Transverse colon (tissue), 4 donors: ENCODE measurements around the gene DLST.

Source experiments
- CTCF ChIP-seq, 5 experiments: fragments of 200-600 bp in 3 of 5; fragments of 450-650 bp in 2 of 5; sonication (generic) in 3 of 5; IDR thresholded peaks; 1 replicate in 2 of 5; 2 replicates in 3 of 5; pipeline ENCODE4 v1.5.1; 2016 to 2017; ENCODE audit warnings: antibody characterized with exemption in 5 of 5, inconsistent platforms in 3 of 5, mild to moderate bottlenecking in 2 of 5, moderate library complexity in 1 of 5
- EP300 ChIP-seq: sonication (generic); formaldehyde crosslinking; IDR thresholded peaks from one replicate; pipeline ENCODE4 v1.6.1; 2017; ENCODE audit warnings: antibody characterized with exemption, low read depth
- POLR2A ChIP-seq: fragments of 450-650 bp; IDR thresholded peaks from one replicate; pipeline ENCODE4 v1.6.1; 2016; ENCODE audit warnings: antibody characterized with exemption, mild to moderate bottlenecking, moderate library complexity
- POLR2AphosphoS5 ChIP-seq, 3 donors: sonication (generic); formaldehyde crosslinking; IDR thresholded peaks; one replicate each; pipeline ENCODE4 v1.6.1; 2016; ENCODE audit warnings: antibody characterized with exemption in 3 of 3

DNA sequence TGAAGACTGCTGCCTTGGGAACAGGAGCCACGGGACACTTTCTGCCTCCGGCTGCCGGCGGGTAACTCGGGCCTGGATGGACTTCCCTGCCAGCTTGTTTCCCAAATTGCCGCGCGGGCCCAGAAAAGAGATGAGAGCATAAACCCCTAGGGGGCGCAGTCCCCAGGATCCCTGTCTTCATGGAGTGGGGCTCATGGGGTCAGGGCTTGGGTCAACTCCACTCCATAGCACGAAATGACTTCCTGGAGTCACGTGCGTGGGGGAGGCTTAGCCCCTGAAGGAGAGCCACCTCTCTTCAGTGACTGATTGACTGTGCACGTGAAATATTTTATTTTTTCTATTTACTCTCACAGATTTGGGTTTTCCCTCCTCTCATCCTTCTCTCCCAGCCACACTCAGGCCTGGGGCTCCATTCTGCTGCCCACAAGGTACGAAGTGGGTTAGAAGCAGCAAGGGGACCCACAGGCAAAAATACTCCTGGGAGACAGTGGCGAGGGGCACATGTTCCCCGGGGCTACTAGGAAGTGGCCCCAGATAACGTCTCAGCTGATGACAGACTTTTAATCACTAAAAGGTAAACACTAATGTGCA lies 63.6 kb downstream of the DLST start:
- TF ChIP-seq POLR2A (no peak), CTCF (IDR thresholded peaks at IDR 0.05) (peak; percentile 22 to 44 (median 39)), POLR2AphosphoS5 (IDR thresholded peaks at IDR 0.05) (no peak), EP300 (no peak)
